ENCODE data around the gene RHOT1.
"Not testable (repeated sequence)": the region's sequence is repeated elsewhere in the genome, so short reads cannot be mapped to it uniquely, and the experiment has no call there.

RHOT1 gene

GRCh38 chr17:32124985-32125847 lies 17.1 kb upstream of the RHOT1 start:
- no peak for DNase-seq (ENCODE audit: low read depth)

GRCh38 chr17:32125848-32126153 lies 16.5 kb upstream of the RHOT1 start:
- DNase-seq (ENCODE audit: low read depth) = no peak

GRCh38 chr17:32126325-32126724 lies 16.0 kb upstream of the RHOT1 start:
- no peak for DNase-seq (ENCODE audit: low read depth)

GRCh38 chr17:32126746-32127145 lies 15.6 kb upstream of the RHOT1 start:
- no peak for DNase-seq (ENCODE audit: low read depth)

GRCh38 chr17:32127158-32127897 lies 15.0 kb upstream of the RHOT1 start:
- peak; percentile 83 for DNase-seq (ENCODE audit: low read depth)

- not testable (repeated sequence) for DNase-seq (ENCODE audit: low read depth)
Measured at GRCh38 chr17:32128470-32128869, 13.8 kb upstream of the RHOT1 start.

GRCh38 chr17:32135497-32136117 lies 6.7 kb upstream of the RHOT1 start:
- peak; percentile 27 for DNase-seq (ENCODE audit: low read depth)

- DNase-seq (ENCODE audit: low read depth) = no peak
Measured at GRCh38 chr17:32136856-32137255, 5.4 kb upstream of the RHOT1 start.

- not testable (repeated sequence) for DNase-seq (ENCODE audit: low read depth)
Measured at GRCh38 chr17:32139504-32139903, 2.8 kb upstream of the RHOT1 start.

GRCh38 chr17:32141258-32141657 lies 1.0 kb upstream of the RHOT1 start:
- DNase-seq (ENCODE audit: low read depth) = peak; percentile 87

- DNase-seq (ENCODE audit: low read depth) = no peak
Measured at GRCh38 chr17:32141679-32142037, 644 bp upstream of the RHOT1 start.

- DNase-seq (ENCODE audit: low read depth) = peak; percentile 76
Measured at GRCh38 chr17:32142857-32143526, 690 bp downstream of the RHOT1 start.

GRCh38 chr17:32143527-32143870 lies 1.2 kb downstream of the RHOT1 start:
- DNase-seq (ENCODE audit: low read depth) = no peak

GRCh38 chr17:32144442-32144841 lies 2.1 kb downstream of the RHOT1 start:
- not testable (repeated sequence) for DNase-seq (ENCODE audit: low read depth)

GRCh38 chr17:32148351-32148750 lies 6.0 kb downstream of the RHOT1 start:
- no peak for DNase-seq (ENCODE audit: low read depth)

GRCh38 chr17:32150358-32150757 lies 8.1 kb downstream of the RHOT1 start:
- no peak for DNase-seq (ENCODE audit: low read depth)

GRCh38 chr17:32152130-32152529 lies 9.8 kb downstream of the RHOT1 start:
- no peak for DNase-seq (ENCODE audit: low read depth)

- DNase-seq (ENCODE audit: low read depth) = no peak
Measured at GRCh38 chr17:32155896-32156295, 13.6 kb downstream of the RHOT1 start.

GRCh38 chr17:32156656-32157055 lies 14.4 kb downstream of the RHOT1 start:
- no peak for DNase-seq (ENCODE audit: low read depth)

- DNase-seq (ENCODE audit: low read depth) = peak; percentile 76
Measured at GRCh38 chr17:32157225-32157624, 14.9 kb downstream of the RHOT1 start.

GRCh38 chr17:32158870-32159585 lies 16.7 kb downstream of the RHOT1 start:
- DNase-seq (ENCODE audit: low read depth) = no peak

All from EH (cell line).